GM12801 (cell line): ENCODE measurements around the gene PGBD5.

Source experiments
- TF ChIP-seq, protein P1 (sequence below): IDR thresholded peaks from one replicate; pipeline ENCODE4 v1.5.1; 2011; ENCODE audit warnings: control low read depth; ENCODE audit not compliant: insufficient read length; ENCODE audit errors: extremely low read depth

Gene PGBD5

DNA sequence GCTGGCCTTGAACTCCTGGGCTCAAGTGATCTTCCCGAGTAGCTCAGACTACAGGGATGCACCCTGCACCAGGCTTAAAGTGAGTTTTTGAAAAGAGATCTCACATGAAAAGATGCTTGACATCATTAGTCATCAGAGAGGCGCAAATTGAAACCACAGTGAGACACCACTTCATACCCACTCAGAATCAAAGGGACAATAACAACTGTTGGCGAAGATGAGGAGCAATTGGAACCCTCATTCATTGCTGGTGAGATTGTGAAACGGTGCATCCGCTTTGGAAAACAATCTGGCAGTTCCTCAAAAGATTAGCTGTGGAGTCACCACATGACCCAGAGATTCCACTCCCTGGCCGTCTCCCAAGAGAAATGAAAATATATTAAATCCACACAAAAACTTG, 122.3 kb downstream of the PGBD5 start:
- TF ChIP-seq, protein P1, sequence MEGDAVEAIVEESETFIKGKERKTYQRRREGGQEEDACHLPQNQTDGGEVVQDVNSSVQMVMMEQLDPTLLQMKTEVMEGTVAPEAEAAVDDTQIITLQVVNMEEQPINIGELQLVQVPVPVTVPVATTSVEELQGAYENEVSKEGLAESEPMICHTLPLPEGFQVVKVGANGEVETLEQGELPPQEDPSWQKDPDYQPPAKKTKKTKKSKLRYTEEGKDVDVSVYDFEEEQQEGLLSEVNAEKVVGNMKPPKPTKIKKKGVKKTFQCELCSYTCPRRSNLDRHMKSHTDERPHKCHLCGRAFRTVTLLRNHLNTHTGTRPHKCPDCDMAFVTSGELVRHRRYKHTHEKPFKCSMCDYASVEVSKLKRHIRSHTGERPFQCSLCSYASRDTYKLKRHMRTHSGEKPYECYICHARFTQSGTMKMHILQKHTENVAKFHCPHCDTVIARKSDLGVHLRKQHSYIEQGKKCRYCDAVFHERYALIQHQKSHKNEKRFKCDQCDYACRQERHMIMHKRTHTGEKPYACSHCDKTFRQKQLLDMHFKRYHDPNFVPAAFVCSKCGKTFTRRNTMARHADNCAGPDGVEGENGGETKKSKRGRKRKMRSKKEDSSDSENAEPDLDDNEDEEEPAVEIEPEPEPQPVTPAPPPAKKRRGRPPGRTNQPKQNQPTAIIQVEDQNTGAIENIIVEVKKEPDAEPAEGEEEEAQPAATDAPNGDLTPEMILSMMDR, result no peak

DNA sequence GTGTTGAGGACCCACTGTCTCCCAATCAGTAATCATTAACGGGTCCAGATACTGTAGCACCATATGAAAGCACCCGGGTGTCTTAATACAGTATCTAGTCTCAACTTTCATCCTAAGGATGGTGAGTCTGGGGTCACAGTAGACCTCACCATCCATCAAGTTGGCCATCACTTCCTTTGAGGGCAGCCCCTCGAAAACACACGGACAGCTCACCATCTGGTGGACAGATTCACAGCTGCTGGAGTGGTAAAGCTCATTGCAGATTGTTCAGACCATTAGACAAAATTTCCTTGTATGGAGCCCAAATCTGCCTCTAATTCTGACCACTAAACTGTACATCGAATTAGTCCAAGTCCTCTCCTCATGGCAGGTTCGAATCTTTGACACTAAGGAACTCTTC, 123.1 kb downstream of the PGBD5 start:
- TF ChIP-seq, protein P1, result no peak

DNA sequence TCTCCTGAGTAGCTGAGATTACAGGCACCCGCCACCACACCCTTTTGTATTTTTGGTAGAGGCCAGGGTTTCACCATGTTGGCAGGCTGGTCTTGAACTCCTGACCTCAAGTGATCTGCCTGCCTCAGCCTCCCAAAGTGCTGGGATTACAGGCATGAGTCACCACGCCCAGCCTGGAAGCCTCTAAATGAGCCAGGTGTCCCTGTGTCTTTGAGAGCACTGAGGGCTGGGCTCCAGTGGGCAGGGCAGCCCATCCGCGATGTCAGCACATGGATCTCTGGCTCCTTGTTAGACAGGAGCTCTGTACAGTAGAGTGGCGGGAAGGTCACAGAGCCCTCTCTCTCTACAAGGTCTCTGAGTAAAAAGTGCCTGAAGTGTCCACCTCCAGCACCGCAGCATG, 124.3 kb downstream of the PGBD5 start:
- TF ChIP-seq, protein P1, result no peak

DNA sequence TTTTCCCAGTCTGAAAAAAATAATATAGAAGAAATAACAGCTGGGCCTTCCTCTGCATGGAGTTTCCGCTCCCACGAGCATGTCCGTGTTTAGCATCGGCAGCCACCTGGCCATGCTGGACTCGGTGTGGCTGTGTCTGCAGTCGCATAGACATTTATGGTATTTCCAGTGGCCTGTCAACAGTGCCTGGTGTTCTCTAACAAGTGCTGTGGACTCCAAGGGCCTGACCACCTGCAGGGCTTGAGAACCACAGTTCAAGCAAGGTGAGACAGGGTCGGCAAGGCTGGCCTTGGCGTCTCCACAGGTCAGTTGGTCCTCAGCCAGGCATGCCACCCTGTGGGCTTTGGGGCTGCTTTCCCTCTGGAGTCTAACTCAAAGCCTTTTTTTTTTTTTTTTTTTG, 124.8 kb downstream of the PGBD5 start:
- TF ChIP-seq, protein P1, result no peak

DNA sequence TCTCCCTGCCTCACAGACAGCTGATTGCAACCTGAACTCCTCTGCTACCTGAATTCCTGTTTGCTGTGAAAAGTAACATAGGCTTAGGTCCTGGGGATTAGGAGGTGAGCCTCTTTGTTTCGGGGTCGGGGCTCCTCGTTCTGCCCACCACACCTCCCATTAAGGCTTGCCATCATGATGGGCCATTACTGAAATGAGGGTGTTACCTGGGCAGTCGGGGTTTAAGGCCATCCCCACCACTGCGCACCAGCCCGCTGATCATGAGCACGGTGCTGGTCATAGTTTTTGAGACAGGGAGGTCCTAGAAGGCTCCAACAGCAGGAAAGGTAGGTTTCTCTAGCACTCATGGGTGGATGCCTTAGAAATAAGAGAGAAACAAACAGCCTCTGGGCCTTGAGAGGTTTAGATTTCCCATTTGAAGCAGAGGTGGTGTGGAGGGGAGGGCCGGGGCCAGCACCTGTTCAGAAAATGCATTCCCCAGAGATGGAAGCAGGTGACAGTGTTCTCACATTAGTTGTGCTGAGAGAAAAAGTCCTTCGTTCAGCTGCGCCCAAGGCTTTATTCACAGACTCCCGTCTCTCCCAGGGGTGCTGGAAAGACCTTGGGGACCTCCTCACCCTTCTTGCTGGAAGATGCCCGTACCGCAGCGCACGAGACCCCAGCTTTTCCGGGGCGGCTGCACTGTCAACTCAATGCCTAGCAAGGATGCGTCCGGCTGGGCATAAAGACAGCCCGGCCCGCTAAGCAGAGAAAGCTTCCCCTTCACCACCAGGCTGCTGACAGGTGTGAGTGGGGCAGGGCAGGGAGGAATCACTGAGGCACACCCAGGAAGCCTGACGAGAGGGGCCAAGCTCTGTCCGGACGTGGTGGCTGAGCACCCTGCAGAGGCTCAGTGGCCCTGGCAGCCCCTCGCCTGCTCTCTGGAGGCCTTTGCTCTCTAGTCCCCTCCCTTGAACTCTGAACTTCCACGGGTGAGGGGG, 125.5 kb downstream of the PGBD5 start:
- TF ChIP-seq, protein P1, result no peak

DNA sequence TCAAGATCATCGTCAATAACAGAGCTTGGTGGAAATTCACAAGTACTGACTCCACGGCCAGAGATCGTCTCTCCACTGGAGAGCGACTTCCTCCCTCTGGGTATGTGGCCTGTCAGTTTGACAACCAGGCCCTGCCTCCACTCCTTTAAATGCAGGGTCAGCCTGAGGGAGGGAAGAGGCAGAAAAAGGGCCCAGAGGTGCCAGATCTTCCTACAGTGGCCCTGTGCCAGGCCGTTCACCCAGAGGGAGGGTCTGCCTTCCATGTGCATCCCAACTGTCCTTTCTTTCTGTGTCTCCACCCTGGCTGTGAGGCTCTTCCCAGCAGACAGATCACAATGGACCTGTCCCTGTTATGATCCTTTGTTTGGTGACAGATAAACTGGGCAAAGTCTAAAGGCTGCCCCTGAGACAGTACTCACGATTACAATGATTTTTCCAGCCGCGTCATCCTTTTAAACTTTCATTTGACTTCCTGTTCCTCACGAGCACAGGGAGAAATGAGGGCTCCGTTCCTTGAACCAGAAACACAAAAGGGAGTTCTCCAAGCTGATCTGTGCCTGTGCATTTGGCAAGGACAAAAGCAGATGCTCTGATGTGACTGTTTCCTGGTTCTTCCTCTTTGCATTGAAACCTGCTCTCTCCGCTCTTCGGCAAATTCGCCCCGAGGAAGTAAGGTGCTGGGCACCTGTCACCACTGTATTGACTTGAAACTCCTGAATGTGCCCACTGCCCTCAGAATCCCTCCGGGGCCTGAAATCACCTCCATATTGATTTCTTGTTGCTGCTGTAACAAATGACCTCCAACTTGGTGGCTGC, 126.7 kb downstream of the PGBD5 start:
- TF ChIP-seq, protein P1, result no peak

DNA sequence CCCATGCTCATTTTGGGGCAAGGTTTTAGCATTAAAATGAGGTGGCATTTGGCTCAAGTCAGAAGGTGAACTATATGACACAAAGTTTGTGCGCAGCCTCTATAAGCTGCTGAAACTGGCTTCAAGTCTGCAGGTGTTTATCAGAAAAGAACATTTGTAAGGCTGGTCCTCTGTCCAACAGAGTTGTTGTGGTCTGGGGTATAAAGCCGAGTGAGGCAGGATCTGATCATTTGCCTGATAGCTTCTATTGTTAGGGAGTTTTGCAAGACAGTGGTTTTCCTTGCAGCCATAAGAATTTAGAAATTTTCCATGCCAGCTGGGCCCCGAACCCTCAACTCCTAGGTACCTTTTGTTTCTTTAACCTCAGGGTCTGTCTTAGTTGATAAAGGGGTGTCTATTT, 130.8 kb downstream of the PGBD5 start:
- TF ChIP-seq, protein P1, result no peak
